ENCODE results near the gene LCN12. TPM values are rescaled to one million over a fixed set of nuclear protein-coding genes. Genes with fewer than 3 reads are reported as not detected.

LCN12 gene
- total RNA-seq, 1 experiment from 2014 or later: 2.1 TPM

GRCh38 chr9:136969774-136970173 is 17.7 kb downstream of the LCN12 start:
- H3K9ac ChIP-seq (ENCODE audit: extremely low read depth, insufficient read length, low read length): no peak overlapping the region

More at GRCh38 chr9:136969774-136970173, 17.7 kb downstream of the LCN12 start:
- Mint-ChIP-seq H3K27me3 (ENCODE audit: low read depth) (peaks cover 14% of the 10 kb centered on the region), H3K4me1 (peaks cover 7 to 10% of the 10 kb centered on the region in 2 experiments), H3K36me3 (ENCODE audit: insufficient read depth in 1 of 3, low read depth in 3 of 3) (no peaks in the 10 kb centered on the region), H3K9me3 (no peaks in the 10 kb centered on the region), H3K27ac (no peak overlapping the region), H3K4me3 (no peak overlapping the region)
- Histone ChIP-seq H3K4ac (ENCODE audit: low read depth, low read length) (no peak overlapping the region), H3K4me2 (ENCODE audit: insufficient read depth, insufficient read length, low read length) (no peak overlapping the region), H2BK20ac (ENCODE audit: low read depth, low read length, poor library complexity, severe bottlenecking) (no peak overlapping the region), H3K14ac (ENCODE audit: insufficient read depth, low read length) (no peak overlapping the region), H3T11ph (ENCODE audit: low read length) (no peak overlapping the region), H3K4me1 (ENCODE audit: insufficient read depth, low read length) (peaks cover 2% of the 10 kb centered on the region; the same call in 1 of the 2 replicates), H3K56ac (ENCODE audit: insufficient read length, low read depth, low read length) (no peak overlapping the region), H2BK15ac (ENCODE audit: low read depth, low read length) (no peak overlapping the region), H3K18ac (ENCODE audit: insufficient read length, low read depth, low read length) (no peak overlapping the region), H2BK5ac (ENCODE audit: insufficient read length, low read length) (no peak overlapping the region), H4K8ac (replicated peaks; ENCODE audit: insufficient read length, low read depth, low read length) (no peak overlapping the region), H3K23ac (ENCODE audit: insufficient read length, low read depth, low read length) (no peak overlapping the region), H2BK12ac (ENCODE audit: insufficient read length, low read depth, low read length) (no peak overlapping the region), H2BK120ac (ENCODE audit: low read depth, low read length, poor library complexity, severe bottlenecking) (no peak overlapping the region), H2AK5ac (ENCODE audit: insufficient read length, low read length) (no peak overlapping the region), H3K79me2 (ENCODE audit: insufficient read depth, low read length) (no peaks in the 10 kb centered on the region), H3K23me2 (ENCODE audit: insufficient read length, low read depth, low read length, poor library complexity, severe bottlenecking) (no peaks in the 10 kb centered on the region), H3K27ac (ENCODE audit: insufficient read length, low read depth, low read length) (no peak overlapping the region), H4K5ac (ENCODE audit: insufficient read length, low read depth, low read length) (no peak overlapping the region), H4K20me1 (ENCODE audit: control insufficient read depth, insufficient read depth, insufficient read length) (no peaks in the 10 kb centered on the region), H4K91ac (ENCODE audit: insufficient read length, low read depth, low read length) (no peak overlapping the region), H3K27me3 (ENCODE audit: insufficient read depth, low read length) (no peaks in the 10 kb centered on the region), H2AFZ (ENCODE audit: low read length) (no peak overlapping the region), H3K9me3 (ENCODE audit: control insufficient read depth, low read depth, low read length) (no peaks in the 10 kb centered on the region), H3K79me1 (ENCODE audit: insufficient read depth, low read depth, low read length, poor library complexity, severe bottlenecking) (no peaks in the 10 kb centered on the region)
- no CpG with 5 or more reads among the region's 5 CpGs for WGBS (ENCODE audit: extremely low coverage, insufficient read length, low lambda C conversion rate)
- TF ChIP-seq CTCF (conservative IDR thresholded peaks at IDR 0.05): no peak
- no peak for DNase-seq
